Prostate gland (tissue), 2 donors: Measurements from ENCODE around the gene NPDC1.

Experiments
- CTCF ChIP-seq, 4 experiments: fragments of 200-600 bp in 2 of 4; fragments of 450-650 bp in 2 of 4; sonication (generic) in 2 of 4; IDR thresholded peaks; 1 replicate in 3 of 4; 2 replicates in 1 of 4; pipeline ENCODE4 v1.5.1; 2016 to 2019; ENCODE audit warnings: antibody characterized with exemption in 4 of 4, mild to moderate bottlenecking in 2 of 4, moderate library complexity in 2 of 4
- POLR2A ChIP-seq: fragments of 450-650 bp; IDR thresholded peaks from one replicate; pipeline ENCODE4 v1.6.1; 2016; ENCODE audit warnings: antibody characterized with exemption, mild to moderate bottlenecking
- POLR2AphosphoS5 ChIP-seq: sonication (generic); formaldehyde crosslinking; IDR thresholded peaks from one replicate; pipeline ENCODE4 v1.6.1; 2017; ENCODE audit warnings: antibody characterized with exemption

GRCh38 chr9:137087409-137087925 lies 41.5 kb upstream of the NPDC1 start:
- TF ChIP-seq POLR2A, result no peak
- no peak for TF ChIP-seq CTCF (IDR thresholded peaks at IDR 0.05)
- no peak for TF ChIP-seq POLR2AphosphoS5
